Keratinocyte (primary cell): ENCODE measurements around the gene ELP4. TPM values are rescaled to one million over a fixed set of nuclear protein-coding genes. Genes with fewer than 3 reads are reported as not detected.

ENCODE experiments used
- DNase-seq: peaks from one replicate; pipeline ENCODE4 v3.0.0-alpha.2; 2011; ENCODE audit warnings: low read depth, missing footprints, low spot score
- FAIRE-seq: peaks from 2 replicates; lab custom pipeline; 2011; peaks lifted over from hg19 to GRCh38; lab: Jason Lieb, UNC
- H2AFZ ChIP-seq: 2 replicates; pipeline ENCODE4 v1.6.0; 2012; ENCODE audit warnings: low read length, control low read depth, inconsistent platforms; ENCODE audit not compliant: control insufficient read depth
- H3K27ac ChIP-seq: 2 replicates; pipeline ENCODE4 v1.5.1; 2011; ENCODE audit warnings: low read length; ENCODE audit not compliant: control insufficient read depth, insufficient read depth
- H3K27me3 ChIP-seq: 3 replicates; pipeline ENCODE4 v1.6.0; 2011; ENCODE audit warnings: low read length; ENCODE audit not compliant: control insufficient read depth, insufficient read depth; ENCODE audit errors: extremely low read depth
- H3K36me3 ChIP-seq, 2 experiments: 2 replicates in 1 of 2; 3 replicates in 1 of 2; pipeline ENCODE4 v1.5.1; 2011; ENCODE audit warnings: low read length in 2 of 2, mild to moderate bottlenecking in 1 of 2; ENCODE audit not compliant: control insufficient read depth in 2 of 2, insufficient read depth in 2 of 2; ENCODE audit errors: extremely low read depth in 1 of 2
- H3K4me1 ChIP-seq: 3 replicates; pipeline ENCODE4 v1.5.1; 2011; ENCODE audit warnings: low read length; ENCODE audit not compliant: control insufficient read depth, insufficient read depth; ENCODE audit errors: extremely low read depth
- H3K4me2 ChIP-seq: 3 replicates; pipeline ENCODE4 v1.6.0; 2011; ENCODE audit warnings: low read depth, low read length; ENCODE audit not compliant: control insufficient read depth, insufficient read depth; ENCODE audit errors: extremely low read depth
- H3K4me3 ChIP-seq, 3 experiments: fragments of 200-600 bp in 1 of 3; sonication (generic) in 1 of 3; 2 replicates in 2 of 3; 3 replicates in 1 of 3; pipeline ENCODE4 v1.5.1; 2011 to 2016; ENCODE audit warnings: low read length in 3 of 3, mild to moderate bottlenecking in 3 of 3, control low read depth in 2 of 3, inconsistent platforms in 1 of 3, low read depth in 1 of 3, mixed read lengths in 1 of 3, mixed run types in 1 of 3, moderate library complexity in 1 of 3; ENCODE audit not compliant: control insufficient read depth in 2 of 3, insufficient read depth in 2 of 3; ENCODE audit errors: extremely low read depth in 1 of 3
- H3K79me2 ChIP-seq: 2 replicates; pipeline ENCODE4 v1.6.0; 2012; ENCODE audit warnings: low read length; ENCODE audit not compliant: control insufficient read depth, insufficient read depth
- H3K9ac ChIP-seq: 3 replicates; pipeline ENCODE4 v1.6.0; 2011; ENCODE audit warnings: low read length; ENCODE audit not compliant: control insufficient read depth, insufficient read depth; ENCODE audit errors: extremely low read depth
- H3K9me1 ChIP-seq: 3 replicates; pipeline ENCODE4 v1.6.0; 2011; ENCODE audit warnings: low read length; ENCODE audit not compliant: control insufficient read depth, insufficient read depth; ENCODE audit errors: extremely low read depth
- H3K9me3 ChIP-seq: 2 replicates; pipeline ENCODE4 v1.5.1; 2012; ENCODE audit warnings: low read depth, low read length; ENCODE audit not compliant: control insufficient read depth
- H4K20me1 ChIP-seq: 3 replicates; pipeline ENCODE4 v1.6.0; 2011; ENCODE audit warnings: low read length; ENCODE audit not compliant: control insufficient read depth, insufficient read depth; ENCODE audit errors: extremely low read depth
- EZH2 ChIP-seq: IDR thresholded peaks from one replicate; pipeline ENCODE4 v1.6.1; 2012; ENCODE audit warnings: inconsistent platforms, mild to moderate bottlenecking, low read length, moderate library complexity
- dilution Hi-C: fragments of 300-500 bp; cut with MboI; formaldehyde crosslinking; loops from one replicate; pipeline ENCODE4 v1.7.0; 2020; ENCODE audit warnings: low sequenced_read_pairs; ENCODE audit not compliant: extremely low pct_ligation_motif_present
- polyA plus RNA-seq, 5 experiments: library from polyadenylated mRNA; depleted of rRNA in 3 of 5; stranded (reverse) in 3 of 5; stranded (forward) in 1 of 5; unstranded in 1 of 5; fragments of >200 nt; gene quantifications; 1 replicate in 1 of 5; 2 replicates in 3 of 5; 3 replicates in 1 of 5; pipeline versions ENCODE4 v1.2.1 to v1.2.3, GENCODE V29; 2011 to 2012; ENCODE audit warnings: missing spikeins in 2 of 5, low read depth in 1 of 5, low replicate concordance in 1 of 5
- TF ChIP-seq, protein P1 (sequence below), 3 experiments: IDR thresholded peaks in 1 of 3; conservative IDR thresholded peaks in 1 of 3; optimal IDR thresholded peaks in 1 of 3; 2 replicates in 2 of 3; 3 replicates in 1 of 3; pipeline versions ENCODE3 to v1.5.1; 2011; ENCODE audit warnings: low read length in 3 of 3, mild to moderate bottlenecking in 3 of 3, moderate library complexity in 2 of 3, control low read depth in 1 of 3, inconsistent platforms in 1 of 3; ENCODE audit not compliant: insufficient read depth in 2 of 3; ENCODE audit errors: extremely low read depth in 1 of 3

The ELP4 gene
- polyA plus RNA-seq, 1 donor (not counting 4 experiments of a cell fraction or from before 2014, with no cell fraction given), result 29.6 TPM

DNA sequence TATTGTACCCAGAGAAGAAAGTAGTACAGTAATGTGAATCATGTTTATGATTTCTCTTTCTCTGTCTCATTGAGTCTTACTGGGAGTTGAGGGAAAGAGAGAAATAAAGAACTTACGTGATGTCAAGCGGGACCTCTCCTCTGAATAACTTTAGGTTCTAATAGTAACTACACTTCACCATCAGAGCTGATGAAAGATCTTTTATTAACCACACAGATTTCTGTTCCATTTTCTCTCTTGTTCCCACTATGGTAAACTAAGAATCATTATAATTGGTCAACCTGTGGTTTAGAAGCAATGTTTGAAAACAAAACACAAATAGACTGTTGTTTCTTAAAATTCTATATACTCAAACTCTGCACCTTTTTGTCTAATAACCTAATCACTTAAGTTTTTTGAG lies 142.3 kb downstream of the ELP4 start:
- Histone ChIP-seq H3K9me3 (no peaks in the 10 kb centered on the region), H3K4me3 (no peak overlapping the region), H4K20me1 (no peaks in the 10 kb centered on the region), H3K4me2 (no peak overlapping the region), H2AFZ (no peak overlapping the region), H3K9ac (no peak overlapping the region), H3K9me1 (no peaks in the 10 kb centered on the region), H3K4me1 (peaks cover 13% of the 10 kb centered on the region), H3K36me3 (no peaks in the 10 kb centered on the region), H3K79me2 (no peaks in the 10 kb centered on the region), H3K27me3 (no peaks in the 10 kb centered on the region), H3K27ac (no peak overlapping the region)
- TF ChIP-seq, protein P1, sequence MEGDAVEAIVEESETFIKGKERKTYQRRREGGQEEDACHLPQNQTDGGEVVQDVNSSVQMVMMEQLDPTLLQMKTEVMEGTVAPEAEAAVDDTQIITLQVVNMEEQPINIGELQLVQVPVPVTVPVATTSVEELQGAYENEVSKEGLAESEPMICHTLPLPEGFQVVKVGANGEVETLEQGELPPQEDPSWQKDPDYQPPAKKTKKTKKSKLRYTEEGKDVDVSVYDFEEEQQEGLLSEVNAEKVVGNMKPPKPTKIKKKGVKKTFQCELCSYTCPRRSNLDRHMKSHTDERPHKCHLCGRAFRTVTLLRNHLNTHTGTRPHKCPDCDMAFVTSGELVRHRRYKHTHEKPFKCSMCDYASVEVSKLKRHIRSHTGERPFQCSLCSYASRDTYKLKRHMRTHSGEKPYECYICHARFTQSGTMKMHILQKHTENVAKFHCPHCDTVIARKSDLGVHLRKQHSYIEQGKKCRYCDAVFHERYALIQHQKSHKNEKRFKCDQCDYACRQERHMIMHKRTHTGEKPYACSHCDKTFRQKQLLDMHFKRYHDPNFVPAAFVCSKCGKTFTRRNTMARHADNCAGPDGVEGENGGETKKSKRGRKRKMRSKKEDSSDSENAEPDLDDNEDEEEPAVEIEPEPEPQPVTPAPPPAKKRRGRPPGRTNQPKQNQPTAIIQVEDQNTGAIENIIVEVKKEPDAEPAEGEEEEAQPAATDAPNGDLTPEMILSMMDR (optimal IDR thresholded peaks at IDR 0.05 in 1 of 3, IDR thresholded peaks at IDR 0.05 in 1 of 3, conservative IDR thresholded peaks at IDR 0.05 in 1 of 3; ENCODE audit: extremely low read depth in 1 of 3, insufficient read depth in 2 of 3, low read length in 3 of 3), result no peak
- TF ChIP-seq EZH2, result no peak
- dilution Hi-C loops, result no loop called here
- FAIRE-seq (no peak), DNase-seq (no peak)

DNA sequence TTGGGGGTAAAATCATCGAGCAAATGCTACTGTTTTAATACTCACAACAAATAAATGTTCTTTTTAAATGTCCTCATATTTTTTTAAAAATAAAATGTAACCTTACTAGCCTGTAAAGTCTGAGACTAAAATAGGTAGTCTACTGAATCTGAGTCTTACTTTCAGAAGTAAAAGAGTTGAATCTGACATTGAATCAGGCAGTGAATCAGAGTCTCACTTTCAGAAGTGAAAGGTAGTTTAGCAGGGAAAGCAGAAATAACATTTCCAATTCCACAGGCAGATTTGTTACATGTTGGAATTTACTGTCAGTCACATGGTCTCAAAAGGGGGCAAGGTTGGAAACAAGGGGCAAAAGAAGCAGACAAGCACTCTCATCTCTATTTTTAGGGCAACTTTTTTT lies 143.0 kb downstream of the ELP4 start:
- no peak for FAIRE-seq
- no peaks in the 10 kb centered on the region for H3K36me3 ChIP-seq
- no peak for TF ChIP-seq EZH2
- TF ChIP-seq, protein P1 (optimal IDR thresholded peaks at IDR 0.05 in 1 of 3, IDR thresholded peaks at IDR 0.05 in 1 of 3, conservative IDR thresholded peaks at IDR 0.05 in 1 of 3; ENCODE audit: extremely low read depth in 1 of 3, insufficient read depth in 2 of 3, low read length in 3 of 3), result no peak
- H3K27ac ChIP-seq, result no peak overlapping the region
- dilution Hi-C loops, result no loop called here
- H3K4me2 ChIP-seq, result no peak overlapping the region
- no peaks in the 10 kb centered on the region for H3K79me2 ChIP-seq
- DNase-seq, result no peak
- H2AFZ ChIP-seq, result no peak overlapping the region
- H3K9me3 ChIP-seq, result no peaks in the 10 kb centered on the region
- H3K27me3 ChIP-seq, result no peaks in the 10 kb centered on the region
- no peak overlapping the region for H3K4me3 ChIP-seq
- H3K4me1 ChIP-seq, result peaks cover 15% of the 10 kb centered on the region
- H3K9ac ChIP-seq, result no peak overlapping the region
- no peaks in the 10 kb centered on the region for H3K9me1 ChIP-seq
- H4K20me1 ChIP-seq, result no peaks in the 10 kb centered on the region
